NT2/D1 (cell line): Measurements from ENCODE around the gene LRRC40.
"Not testable (repeated sequence)": the region's sequence is repeated elsewhere in the genome, so short reads cannot be mapped to it uniquely, and the experiment has no call there.

Experiments used
- DNase-seq: peaks from one replicate; pipeline ENCODE4 v3.0.0-alpha.2; 2011; ENCODE audit warnings: low read depth, low spot score
- H3K27me3 ChIP-seq: 2 replicates; pipeline ENCODE4 v1.6.0; 2011; ENCODE audit warnings: mild to moderate bottlenecking; ENCODE audit not compliant: insufficient read length, insufficient read depth
- H3K36me3 ChIP-seq: 2 replicates; pipeline ENCODE4 v1.6.1; 2011; ENCODE audit warnings: mild to moderate bottlenecking, low read length, mixed read lengths; ENCODE audit not compliant: insufficient read depth, insufficient read length
- H3K4me1 ChIP-seq: 2 replicates; pipeline ENCODE4 v1.5.1; 2011; ENCODE audit not compliant: insufficient read depth, insufficient read length
- H3K4me3 ChIP-seq: 2 replicates; pipeline ENCODE4 v1.5.1; 2011; ENCODE audit warnings: low read depth; ENCODE audit not compliant: insufficient read length
- H3K9ac ChIP-seq: 2 replicates; pipeline ENCODE4 v1.6.0; 2011; ENCODE audit warnings: low read depth; ENCODE audit not compliant: insufficient read length
- H3K9me3 ChIP-seq: 2 replicates; pipeline ENCODE4 v1.5.1; 2011; ENCODE audit warnings: mild to moderate bottlenecking, low read length; ENCODE audit not compliant: insufficient read depth
- SUZ12 ChIP-seq: IDR thresholded peaks from 2 replicates; pipeline ENCODE4 v1.6.1; 2011; ENCODE audit not compliant: insufficient read length, insufficient read depth; ENCODE audit errors: extremely low read depth
- YY1 ChIP-seq: IDR thresholded peaks from 2 replicates; pipeline ENCODE4 v1.6.1; 2011; ENCODE audit not compliant: insufficient read length, insufficient read depth
- ZNF274 ChIP-seq: IDR thresholded peaks from 2 replicates; pipeline ENCODE4 v1.6.1; 2011; ENCODE audit warnings: mild to moderate bottlenecking, low read depth, low read length

LRRC40 gene

DNA sequence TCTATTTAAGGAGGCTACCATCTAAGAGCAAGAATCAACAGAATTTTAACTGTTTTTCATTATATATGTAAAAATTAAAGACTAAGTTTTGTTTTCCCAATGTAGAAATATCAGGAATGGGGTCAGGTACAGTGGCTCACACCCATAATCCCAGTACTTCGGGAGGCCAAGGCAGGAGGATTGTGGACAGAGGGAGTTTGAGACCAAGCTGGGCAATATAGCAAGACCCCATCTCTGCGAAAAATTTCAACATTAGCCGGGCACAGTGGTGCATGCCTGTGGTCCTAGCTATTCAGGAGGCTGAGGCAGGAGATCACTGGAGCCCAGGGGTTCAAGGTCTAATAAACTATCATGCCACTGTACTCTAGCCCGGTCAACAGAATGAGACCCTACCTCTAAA is 5.3 kb downstream of the LRRC40 start:
- H3K9me3 ChIP-seq, result no peaks in the 10 kb centered on the region
- H3K9ac ChIP-seq, result no peak overlapping the region
- no peaks in the 10 kb centered on the region for H3K27me3 ChIP-seq
- no peak for DNase-seq
- no peak overlapping the region for H3K4me3 ChIP-seq
- H3K36me3 ChIP-seq, result peaks cover 14% of the 10 kb centered on the region
- no peaks in the 10 kb centered on the region for H3K4me1 ChIP-seq
- TF ChIP-seq SUZ12 (no peak), YY1 (no peak), ZNF274 (no peak)

DNA sequence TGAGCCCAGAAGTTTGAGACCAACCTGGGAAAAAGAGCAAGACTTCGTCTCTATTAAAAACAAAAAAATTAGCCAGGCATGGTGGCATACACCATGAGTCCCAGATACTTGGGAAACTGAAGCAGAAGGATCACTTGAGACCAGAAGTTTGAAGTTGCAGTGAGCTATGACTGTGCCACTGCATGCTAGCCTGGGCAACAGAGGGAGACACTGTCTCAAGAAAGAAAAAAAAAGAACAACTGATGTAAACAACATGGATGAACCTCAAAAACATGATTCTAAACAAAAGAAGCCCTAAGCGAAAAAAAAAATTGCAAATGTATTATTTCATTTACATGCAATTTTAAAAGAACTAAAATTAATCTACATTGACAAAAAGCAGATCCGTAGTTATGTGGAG is 9.0 kb downstream of the LRRC40 start:
- TF ChIP-seq ZNF274 (no peak), YY1 (no peak), SUZ12 (no peak)
- H3K36me3 ChIP-seq, result peaks cover 10% of the 10 kb centered on the region
- H3K4me1 ChIP-seq, result no peaks in the 10 kb centered on the region
- DNase-seq, result no peak
- H3K4me3 ChIP-seq, result no peak overlapping the region
- H3K9ac ChIP-seq, result no peak overlapping the region
- H3K9me3 ChIP-seq, result peaks cover 9% of the 10 kb centered on the region
- H3K27me3 ChIP-seq, result no peaks in the 10 kb centered on the region

DNA sequence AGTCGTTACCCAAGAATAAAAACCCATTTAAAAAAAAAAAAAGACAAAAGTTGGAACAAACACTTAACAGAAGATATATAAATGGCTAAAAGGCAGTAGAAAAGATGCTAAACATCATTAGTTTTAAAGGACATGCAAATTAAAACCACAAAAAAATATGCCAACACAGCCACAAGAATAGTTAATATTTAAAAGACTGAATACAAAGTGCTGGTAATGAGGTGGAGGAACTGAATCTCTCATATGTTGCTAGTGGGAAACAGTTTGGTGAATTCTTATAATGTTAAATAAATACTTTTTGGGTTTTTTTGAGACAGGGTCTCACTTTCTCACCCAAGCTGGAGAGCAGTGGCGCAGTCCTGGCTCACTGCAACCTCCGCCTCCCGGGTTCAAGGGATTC is 10.0 kb downstream of the LRRC40 start:
- no peak for TF ChIP-seq ZNF274
- TF ChIP-seq SUZ12, result no peak
- TF ChIP-seq YY1, result no peak
- DNase-seq, result no peak

DNA sequence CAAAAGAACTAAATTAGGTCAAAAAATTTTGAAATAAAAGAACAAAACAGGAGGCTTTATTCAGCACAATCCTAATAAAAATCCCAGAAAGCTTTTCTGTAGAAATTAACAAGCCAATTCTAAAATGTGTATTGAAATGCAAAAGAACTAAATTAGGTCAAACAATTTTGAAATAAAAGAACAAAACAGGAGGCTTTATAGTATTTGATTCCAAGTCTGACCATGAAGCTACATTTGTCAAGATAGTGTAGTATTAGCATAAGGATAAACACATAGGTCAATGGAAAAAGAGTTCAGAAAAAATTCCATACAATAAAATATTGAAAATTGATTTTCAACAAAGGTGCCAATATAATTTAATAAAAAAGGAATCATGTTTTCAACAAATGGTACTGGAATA is 10.8 kb downstream of the LRRC40 start:
- H3K9ac ChIP-seq, result no peak overlapping the region
- no peak for DNase-seq
- H3K4me3 ChIP-seq, result no peak overlapping the region
- peaks cover 9% of the 10 kb centered on the region for H3K9me3 ChIP-seq
- no peaks in the 10 kb centered on the region for H3K27me3 ChIP-seq
- no peaks in the 10 kb centered on the region for H3K36me3 ChIP-seq
- no peaks in the 10 kb centered on the region for H3K4me1 ChIP-seq
- TF ChIP-seq YY1, result no peak
- TF ChIP-seq ZNF274, result no peak
- no peak for TF ChIP-seq SUZ12

More for the DNA sequence above, 10.0 kb downstream of the LRRC40 start:
- no peak overlapping the region for H3K4me3 ChIP-seq
- H3K4me1 ChIP-seq, result no peaks in the 10 kb centered on the region
- H3K36me3 ChIP-seq, result peaks cover 4% of the 10 kb centered on the region
- H3K9me3 ChIP-seq, result peaks cover 9% of the 10 kb centered on the region
- H3K9ac ChIP-seq, result no peak overlapping the region
- H3K27me3 ChIP-seq, result no peaks in the 10 kb centered on the region

DNA sequence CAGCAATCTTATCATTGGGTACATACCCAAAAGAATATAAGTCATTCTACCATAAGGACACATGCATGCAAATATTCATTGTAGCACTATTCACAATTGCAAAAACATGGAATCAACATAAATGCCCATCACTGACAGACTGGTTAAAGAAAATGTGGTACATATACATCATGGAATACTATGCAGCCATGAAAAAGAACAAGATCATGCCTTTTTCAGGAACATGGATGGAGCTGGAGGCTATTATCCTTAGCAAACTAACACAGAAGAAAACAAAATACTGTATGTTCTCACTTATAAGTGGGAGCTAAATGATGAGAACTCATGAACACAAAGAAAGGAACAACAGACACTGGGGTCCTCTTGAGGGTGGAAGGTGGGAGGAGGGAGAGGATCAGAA is 12.9 kb downstream of the LRRC40 start:
- not testable (repeated sequence) for H3K27me3 ChIP-seq, H3K9ac ChIP-seq

DNA sequence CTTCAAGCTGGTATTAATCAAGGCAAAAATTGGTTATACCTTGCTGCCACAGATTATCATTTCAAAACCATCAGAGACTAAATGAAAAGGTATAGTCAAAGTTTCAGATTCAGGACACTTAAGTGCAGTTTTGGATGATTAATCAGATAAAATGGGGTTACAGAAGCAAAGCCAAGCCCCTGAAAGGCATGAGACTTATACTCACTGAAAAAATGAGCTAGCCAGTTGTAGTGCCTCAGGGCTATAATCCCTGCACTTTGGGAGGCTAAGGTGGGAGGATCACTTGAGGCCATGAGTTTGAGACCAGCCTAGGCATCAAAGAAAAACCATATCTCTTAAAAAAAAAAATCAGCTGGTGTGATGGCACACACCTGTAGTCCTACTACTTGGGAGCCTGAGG is 15.2 kb downstream of the LRRC40 start:
- Histone ChIP-seq H3K9ac (no peak overlapping the region), H3K4me1 (no peaks in the 10 kb centered on the region), H3K27me3 (no peaks in the 10 kb centered on the region), H3K9me3 (peaks cover 9% of the 10 kb centered on the region), H3K4me3 (no peak overlapping the region), H3K36me3 (peaks cover 17% of the 10 kb centered on the region)
- no peak for DNase-seq
- TF ChIP-seq YY1, result no peak
- no peak for TF ChIP-seq ZNF274
- TF ChIP-seq SUZ12, result no peak

More for the DNA sequence above, 12.9 kb downstream of the LRRC40 start:
- not testable (repeated sequence) for H3K4me1 ChIP-seq, DNase-seq, H3K4me3 ChIP-seq, H3K36me3 ChIP-seq, H3K9me3 ChIP-seq

DNA sequence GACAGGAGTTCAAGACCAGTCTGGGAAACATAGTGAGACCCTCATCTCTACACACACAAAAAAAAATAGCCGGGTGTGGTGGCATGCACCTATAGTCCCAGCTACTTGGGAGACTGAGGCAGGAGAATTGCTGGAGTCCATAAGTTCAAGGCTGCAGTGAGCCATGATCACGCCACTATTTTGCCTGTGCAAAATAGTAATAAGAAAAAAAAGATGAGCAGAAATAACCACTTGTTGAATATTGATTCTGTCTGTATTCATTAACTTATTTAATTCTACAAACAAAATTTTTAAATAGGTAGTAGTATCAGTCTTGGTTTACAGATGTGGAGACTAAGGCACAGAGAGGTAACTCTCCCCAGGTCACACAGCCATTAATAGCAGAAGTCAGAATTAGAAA is 16.9 kb downstream of the LRRC40 start:
- no peak overlapping the region for H3K4me3 ChIP-seq
- no peak overlapping the region for H3K9ac ChIP-seq
- peaks cover 33% of the 10 kb centered on the region for H3K36me3 ChIP-seq
- H3K9me3 ChIP-seq, result peaks cover 9% of the 10 kb centered on the region
- TF ChIP-seq YY1, result no peak
- TF ChIP-seq ZNF274, result no peak
- no peak for TF ChIP-seq SUZ12
- no peaks in the 10 kb centered on the region for H3K27me3 ChIP-seq
- DNase-seq, result no peak
- no peaks in the 10 kb centered on the region for H3K4me1 ChIP-seq

DNA sequence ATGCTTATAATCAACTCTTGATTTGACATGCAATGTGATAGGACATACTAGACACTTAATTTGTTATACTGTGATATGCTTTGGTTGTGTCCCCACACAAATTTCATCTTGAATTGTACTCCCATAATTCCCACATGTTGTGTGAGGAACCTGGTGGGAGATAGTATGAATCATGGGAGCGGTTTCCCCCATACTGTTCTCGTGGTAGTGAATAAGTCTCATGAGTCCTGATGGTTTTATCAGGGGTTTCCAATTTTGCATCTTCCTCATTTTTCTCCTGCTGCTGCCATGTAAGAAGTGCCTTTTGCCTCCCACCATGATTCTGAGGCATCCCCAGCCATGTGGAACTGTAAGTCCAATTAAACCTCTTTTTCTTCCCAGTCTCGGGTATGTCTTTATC is 20.2 kb downstream of the LRRC40 start:
- not testable (repeated sequence) for H3K4me3 ChIP-seq, H3K9ac ChIP-seq, DNase-seq, H3K4me1 ChIP-seq, H3K27me3 ChIP-seq, H3K9me3 ChIP-seq
- peaks cover 57% of the 10 kb centered on the region for H3K36me3 ChIP-seq
